GM21723 (cell line): ENCODE results near the gene LHPP.
"Not testable (repeated sequence)": the region's sequence is repeated elsewhere in the genome, so short reads cannot be mapped to it uniquely, and the experiment has no call there.

Experiments used
- ATAC-seq: cut with Tn5 transposase; IDR thresholded peaks from one replicate; pipeline ENCODE4 v1.9.1; 2021; ENCODE audit warnings: mild to moderate bottlenecking, moderate library complexity; ENCODE audit not compliant: unreplicated experiment

The LHPP gene

DNA sequence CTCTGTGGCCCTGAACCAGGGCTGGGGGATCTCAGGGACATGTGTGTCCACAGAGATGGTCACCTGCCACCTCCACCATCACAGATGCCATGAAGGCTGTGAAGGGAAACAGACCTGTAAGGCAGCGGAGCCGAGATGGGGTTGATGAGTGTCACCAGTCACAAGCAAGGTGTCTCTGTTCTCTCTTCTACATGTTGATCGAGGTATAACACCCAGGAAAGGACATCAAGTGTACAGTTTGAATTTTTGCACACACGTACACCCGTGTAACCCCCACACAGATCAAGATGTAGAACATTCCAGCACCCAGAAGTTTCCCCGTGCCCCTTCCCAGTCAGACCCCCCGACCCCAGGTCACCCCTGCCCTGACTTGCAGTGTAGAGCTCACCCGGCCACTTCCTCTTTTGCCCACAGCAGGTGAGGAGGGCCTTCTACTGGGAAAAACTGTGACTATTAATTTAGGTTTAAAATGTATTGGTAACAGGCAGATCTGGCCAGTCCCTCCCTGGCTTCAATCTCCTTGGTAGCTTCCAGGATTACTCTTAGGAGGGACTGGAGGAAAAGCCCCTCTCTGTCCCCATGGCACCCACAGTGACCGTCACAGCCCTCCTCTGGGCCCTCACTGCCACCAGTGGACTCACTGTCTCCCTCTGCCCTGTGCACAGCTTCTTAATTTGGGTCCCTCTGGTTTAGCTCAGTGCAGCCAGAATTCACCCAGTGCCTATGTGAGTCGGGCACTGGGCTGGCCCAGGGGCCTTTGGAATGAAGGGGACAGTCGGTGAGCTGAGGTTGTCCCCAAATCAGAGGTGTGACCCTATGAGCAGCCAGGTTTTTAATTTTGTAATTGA lies 108.2 kb downstream of the LHPP start:
- ATAC-seq, result no peak

DNA sequence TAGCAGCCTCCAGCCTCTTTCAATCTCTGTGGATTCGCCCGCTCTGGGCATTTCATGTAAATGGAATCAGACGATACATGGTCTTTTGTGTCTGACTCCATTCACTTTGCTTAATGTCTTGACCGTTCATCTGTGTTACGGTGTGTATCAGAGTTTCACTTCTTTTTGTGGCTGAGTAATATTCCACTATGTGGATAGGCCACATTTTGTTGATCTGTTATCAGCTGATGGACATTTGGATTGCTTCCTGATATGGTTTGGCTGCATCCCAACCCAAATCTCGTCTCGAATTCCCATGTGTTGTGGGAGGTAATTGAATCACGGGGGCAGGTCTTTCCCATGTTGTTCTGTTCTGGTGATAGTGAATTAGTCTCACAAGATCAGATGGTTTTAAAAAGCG lies 109.0 kb downstream of the LHPP start:
- no peak for ATAC-seq

DNA sequence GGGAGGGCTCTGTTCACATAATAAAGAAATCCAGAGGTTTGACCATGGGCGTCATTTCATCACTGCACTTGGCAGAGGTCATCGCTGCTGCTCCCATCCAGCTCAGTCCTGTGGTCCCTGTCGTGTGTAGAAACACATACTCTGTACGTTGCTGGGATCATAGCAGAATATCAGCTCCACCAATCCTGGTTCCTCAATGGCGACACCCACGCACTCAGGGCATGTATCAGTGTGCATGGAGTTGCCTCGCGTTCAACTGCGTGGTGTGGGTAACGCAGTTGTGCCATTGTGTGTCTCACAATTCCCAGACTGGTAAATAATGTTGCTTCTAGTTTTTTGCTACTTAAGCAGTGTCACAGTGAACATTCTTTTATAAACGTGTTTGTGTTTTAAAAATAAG lies 111.1 kb downstream of the LHPP start:
- ATAC-seq, result no peak

DNA sequence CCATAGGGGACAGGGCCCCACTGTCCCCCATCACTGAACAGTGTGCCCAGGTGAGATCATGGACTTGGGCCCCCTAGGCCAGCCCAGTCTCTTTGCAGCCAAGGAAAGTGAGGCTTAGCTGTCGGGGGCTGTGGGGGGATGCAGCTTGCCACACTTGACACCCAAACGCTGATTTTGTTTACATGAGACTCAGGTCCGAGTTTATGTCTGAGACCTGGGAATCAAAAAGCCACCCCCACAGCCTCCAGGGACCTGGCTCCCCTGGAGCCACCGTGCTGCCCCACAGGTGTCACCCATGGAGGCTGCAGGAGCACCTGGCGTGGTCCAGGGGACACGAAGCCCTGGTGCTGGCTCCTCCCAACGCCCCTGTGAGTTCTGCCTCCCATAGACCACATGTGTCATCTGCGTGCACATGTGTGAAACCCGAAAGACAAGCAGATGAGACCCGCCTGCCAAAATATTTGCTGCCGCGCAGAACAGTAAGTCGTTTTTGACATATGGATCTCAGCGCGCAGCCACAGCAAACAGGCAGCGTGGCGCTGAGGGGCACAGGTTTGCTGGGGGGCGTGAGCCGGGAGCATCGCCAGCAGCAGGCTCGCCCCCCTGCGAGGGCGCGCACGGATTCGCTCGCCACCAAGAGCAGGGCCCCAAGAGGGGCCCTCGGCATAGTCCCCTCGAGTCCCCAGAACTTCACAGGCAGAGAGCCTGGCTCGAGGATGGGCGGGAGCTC lies 112.3 kb downstream of the LHPP start:
- ATAC-seq, result no peak

DNA sequence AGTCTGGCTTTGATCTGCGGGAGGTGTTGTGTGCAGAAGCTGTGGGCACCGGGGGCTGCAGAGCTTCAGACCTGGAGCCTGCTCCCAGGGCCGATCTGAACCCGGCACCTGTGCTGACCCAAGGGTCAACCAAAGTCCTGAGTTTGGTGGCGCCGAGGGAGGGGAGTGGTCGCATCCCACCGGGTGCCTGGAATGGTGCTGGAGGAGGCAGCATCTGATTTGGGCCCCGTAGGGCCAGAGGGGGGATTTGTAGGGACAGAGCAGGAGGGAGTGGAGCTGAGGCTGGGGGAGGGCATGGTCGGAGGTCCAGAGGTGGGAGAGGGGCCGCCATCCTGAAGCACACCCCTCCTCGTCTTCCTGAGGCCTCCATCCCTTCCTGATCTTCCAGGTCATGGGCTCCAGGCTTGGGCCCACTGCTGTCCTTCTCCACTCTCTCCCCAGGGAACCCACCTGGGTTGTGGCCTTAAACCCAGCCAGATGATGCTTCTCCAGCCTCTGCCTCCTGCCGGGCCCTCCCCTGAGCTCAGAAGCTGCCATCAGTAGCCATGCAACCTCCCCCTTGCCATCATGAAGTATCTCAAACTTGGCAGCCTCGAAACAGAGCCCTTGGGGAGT lies 112.9 kb downstream of the LHPP start:
- ATAC-seq, result no peak

DNA sequence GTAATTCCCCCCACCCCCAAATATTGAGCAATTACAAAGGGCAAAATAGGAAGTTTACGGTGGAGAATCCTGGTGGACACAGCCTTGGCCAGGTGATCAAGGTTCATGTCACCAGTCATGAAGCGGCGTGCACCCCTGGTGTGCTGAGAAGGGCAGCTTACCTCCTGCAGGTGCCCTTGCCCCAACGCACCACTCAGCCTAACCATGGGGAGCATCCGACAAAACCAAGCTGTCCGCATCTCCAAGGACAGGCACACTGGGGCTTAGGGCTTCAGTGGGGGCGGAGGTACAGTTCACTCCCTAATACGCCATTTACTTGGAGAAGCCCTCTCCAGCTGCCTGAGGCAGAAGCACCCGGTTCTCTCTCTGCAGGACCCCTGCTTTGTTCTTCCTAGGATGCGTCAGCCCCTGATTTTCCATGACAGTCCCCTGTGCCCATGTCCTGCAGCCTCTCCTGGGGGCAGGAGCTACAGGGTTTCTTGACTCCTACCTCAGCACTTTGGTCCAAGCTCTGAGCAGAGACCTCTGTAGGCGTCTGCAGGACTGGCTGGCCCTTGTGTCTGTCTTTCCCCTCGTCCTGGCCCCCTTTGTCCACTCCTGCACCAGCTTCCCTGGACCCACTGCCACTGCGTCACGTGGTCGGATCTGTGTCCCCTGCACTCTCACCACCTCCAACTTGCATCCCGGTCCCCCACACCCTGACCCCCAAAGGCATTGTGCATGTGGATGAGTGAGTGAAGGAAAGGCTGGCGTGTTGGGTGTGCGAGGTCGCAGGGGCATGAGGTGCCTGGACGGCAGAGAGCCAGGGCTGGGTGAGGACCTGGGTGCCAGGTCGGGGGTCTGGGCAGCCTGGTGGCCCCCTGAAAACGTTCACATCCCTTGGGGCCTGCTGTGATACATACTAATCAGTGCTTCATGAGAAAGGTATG lies 113.7 kb downstream of the LHPP start:
- no peak for ATAC-seq

DNA sequence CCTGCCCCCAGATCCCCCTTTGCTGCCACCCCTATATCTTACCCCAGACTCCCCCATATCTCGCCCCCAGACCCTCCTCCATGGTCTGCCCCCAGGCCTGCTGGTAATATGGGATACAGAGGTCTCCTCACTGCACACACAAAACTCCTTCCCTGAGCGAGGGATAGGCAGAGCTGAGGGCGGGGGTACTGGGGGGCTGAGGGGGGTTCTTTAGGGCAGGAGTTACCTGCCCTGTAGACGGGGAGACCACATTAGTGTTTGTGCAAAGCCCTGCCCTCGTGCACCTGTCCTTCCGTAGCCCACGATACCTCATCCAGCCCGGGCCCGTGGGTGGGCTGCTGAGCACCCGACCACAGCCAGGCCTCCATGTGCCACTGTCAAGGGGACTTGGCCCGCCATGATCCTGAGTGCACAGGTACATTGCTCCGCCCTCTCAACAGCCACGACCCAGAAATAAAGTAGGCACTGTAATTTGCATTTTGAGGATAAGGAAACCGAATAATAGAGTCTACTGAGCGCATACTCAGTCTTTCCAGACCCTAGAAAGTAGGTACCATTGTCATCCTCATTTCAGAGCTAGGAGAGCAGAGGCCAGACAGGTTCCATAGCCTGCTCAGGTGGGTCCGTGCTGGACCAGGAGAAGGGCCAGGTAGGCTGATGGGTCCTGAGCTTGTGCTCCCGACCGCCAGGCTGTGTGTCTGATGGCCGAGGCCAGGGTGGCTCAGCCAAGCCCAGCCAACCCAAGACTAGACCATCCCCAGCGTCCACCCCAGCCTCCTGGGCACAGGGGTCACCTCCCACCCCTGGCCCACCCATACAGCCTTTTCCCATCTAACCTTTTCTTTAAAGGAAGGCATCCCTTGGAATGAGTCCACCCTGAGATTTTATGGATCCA lies 115.2 kb downstream of the LHPP start:
- no peak for ATAC-seq

DNA sequence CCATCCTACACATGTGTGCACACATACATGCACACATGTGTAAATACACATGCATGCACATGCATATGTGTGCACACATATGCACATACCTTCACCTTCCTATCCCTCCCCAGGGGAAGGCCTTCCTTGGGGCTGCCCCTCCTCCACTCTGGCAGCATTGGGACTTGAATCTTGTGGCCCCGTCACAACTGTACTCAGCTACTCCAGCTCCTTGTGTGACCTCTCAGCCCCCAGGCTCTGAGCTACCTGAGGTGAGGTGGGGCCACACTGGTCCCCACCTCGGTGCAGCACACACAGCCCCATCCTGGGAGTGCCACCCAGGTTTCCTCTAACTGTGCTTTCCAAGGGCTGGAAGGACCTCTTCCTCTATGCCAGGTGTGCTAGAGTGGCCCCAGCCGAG lies 116.0 kb downstream of the LHPP start:
- no peak for ATAC-seq

DNA sequence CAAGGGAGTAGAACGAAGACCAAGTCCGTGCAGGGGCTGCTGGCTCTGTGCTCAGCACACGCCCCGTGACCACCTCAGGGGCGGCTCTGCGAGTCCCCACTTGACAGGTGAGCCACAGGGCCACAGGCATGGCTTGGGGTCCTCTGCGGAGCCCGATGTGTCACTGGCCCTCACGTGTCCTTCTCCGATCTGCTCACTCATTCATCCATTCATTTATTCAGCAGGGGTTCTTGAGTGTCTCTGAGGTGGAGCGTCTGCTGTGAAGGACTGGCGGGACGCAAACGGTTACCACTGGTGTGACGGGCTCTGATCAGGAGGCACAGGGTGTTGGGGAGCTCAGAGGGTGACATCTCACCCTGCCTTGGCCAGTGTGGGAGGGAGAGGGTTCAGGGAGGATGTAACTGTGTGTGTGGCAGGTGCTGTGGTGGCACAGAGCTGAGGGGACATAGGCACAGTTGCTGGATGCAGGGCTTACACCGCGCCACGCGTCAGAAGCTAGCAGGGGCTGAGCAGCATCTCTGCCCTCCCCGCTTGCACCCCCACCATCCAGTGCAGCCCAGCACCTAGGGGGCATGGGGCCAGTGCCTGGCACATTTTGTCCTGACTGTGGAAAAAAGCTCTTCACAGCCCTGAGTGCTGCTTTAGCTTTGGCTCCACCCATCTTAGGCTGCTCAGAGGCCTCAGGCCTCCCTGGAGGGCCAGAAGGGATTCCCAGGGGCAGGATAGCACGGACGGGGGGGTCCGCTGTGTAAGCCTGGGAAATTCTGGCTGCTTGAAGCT lies 116.8 kb downstream of the LHPP start:
- ATAC-seq, result no peak

DNA sequence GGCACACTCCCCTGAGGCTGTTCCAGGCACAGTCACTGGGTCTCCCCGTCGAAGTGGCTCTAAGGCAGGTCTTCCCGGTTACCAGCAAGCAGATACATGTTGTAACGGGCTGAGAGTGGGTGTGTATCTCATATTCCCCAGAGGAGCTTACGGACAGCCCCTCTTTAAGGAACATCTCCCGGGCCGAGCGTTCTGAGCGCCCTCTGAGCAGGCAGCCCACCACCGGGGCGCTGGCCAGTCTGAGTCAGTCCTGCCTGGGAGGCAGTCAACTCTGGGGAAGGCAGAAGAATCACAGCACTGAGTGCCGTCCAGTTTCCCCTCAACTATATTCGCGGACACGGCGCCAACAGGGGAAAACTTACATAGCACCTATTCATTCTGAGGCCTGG lies 117.4 kb downstream of the LHPP start:
- ATAC-seq, result no peak

DNA sequence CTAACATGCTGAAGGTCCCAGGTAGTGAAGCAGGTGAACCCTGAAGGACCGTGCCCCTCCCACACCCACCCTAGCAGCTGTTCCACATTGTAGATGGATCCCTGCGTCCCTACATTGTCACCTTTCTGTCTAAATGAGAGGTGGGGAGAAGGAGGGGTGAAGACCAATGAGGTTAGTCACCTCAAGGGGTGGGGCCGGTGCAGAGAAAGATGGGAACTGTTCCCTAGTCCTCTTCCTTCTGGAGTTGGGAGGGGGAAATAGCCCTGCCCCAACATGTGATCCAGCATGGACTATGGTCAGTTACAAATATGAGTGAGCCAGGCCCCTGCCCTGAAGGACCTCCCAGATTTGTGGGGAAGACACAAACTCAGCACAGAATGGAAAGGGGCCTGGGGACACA lies 124.5 kb downstream of the LHPP start:
- no peak for ATAC-seq

DNA sequence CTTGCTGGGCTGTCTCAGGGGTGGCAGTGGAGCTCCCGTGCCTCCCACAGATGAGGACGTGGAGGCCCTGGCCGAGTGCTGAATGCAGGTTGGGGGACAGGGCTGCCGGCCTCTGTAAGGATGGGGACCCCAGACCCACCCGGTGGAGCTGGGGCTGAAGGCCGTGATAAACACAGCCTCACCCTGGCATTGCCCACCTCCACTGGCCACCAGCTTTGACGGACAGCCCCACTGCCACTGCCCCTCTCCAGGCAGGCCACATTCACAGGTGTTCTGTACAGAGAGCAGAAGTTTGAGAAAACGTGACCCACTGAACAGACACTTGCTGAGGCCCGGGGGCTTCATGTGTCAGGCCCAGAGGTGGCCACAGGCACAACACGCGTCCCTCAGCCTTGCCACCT lies 126.2 kb downstream of the LHPP start:
- ATAC-seq, result no peak

DNA sequence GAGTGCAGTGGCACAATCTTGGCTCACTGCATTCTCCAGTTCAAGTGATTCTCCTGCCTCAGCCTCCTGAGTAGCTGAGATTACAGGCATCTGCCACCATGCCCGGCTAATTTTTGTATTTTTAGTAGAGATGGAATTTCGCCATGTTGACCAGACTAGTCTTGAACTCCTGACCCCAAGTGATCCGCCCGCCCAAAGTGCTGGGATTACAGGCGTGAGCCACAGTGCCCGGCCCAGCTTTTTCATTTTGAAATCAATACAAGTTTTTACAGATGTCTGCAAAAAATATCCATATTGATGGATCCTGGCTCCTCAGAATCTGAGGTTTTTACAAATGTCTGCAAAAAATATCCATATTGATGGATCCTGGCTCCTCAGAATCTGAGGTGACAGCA lies 126.7 kb downstream of the LHPP start:
- ATAC-seq, result not testable (repeated sequence)

DNA sequence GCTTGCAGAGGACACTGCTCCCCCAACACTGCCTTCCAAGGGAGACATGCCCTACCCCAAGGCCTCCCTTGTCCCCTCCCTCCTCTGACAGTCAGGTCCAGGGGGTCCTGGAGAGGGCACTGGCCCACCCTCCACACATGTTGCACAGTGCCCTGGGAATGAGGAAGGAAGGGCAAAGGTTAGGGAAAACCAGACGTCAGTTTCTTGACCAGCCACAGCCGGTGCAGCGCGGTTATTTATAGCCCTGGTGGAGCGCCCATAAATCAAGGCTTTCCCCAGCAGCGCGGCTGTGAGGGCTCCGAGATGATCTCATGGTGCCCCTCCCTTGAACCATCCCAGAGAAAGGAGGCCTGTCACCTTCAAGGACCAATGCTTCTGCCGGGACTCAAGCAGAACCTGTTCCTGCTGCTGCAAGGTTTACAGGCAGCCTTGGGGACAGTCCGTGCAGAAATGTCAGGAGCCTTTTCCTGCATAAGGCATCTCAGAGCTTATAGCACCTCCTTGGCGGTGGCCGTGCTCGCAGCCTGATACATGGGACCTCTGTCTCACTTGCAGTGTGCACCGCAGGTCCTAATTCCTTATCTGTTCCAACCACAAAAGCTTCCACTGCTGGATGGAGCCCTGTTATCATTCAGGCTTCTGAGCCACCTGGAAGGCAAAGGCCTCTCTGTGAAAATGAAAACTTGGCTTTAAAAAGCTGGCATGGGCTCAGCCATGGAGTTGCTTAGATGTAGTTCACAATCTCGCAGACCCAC lies 127.3 kb downstream of the LHPP start:
- no peak for ATAC-seq

DNA sequence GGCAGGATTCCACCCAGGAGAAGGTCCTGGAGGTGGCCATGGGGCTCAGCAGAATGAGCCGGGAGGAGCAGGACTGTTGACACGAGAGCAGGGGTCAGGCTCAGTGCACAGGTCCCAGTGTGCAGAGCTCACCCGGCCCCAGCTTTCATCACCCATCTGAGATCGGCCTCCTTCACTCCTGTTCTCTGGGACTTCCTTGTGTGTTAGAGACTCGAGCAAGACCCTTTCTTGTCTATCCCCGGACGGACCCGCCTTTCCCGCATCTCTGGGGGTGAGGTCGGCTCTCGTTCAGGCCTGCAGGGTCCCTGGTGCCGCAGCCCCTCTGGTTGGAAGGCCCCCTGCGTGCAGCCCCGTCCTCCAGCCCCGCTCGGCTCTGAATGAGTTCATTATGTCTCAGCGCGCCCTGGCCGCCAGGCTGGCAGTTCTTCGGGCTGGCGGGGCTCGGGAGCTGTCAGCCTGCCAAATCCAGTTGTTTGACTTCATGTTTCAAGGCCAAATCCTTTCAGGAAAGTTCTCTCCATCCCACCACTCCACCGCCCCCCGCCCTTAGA lies 127.9 kb downstream of the LHPP start:
- ATAC-seq, result no peak

DNA sequence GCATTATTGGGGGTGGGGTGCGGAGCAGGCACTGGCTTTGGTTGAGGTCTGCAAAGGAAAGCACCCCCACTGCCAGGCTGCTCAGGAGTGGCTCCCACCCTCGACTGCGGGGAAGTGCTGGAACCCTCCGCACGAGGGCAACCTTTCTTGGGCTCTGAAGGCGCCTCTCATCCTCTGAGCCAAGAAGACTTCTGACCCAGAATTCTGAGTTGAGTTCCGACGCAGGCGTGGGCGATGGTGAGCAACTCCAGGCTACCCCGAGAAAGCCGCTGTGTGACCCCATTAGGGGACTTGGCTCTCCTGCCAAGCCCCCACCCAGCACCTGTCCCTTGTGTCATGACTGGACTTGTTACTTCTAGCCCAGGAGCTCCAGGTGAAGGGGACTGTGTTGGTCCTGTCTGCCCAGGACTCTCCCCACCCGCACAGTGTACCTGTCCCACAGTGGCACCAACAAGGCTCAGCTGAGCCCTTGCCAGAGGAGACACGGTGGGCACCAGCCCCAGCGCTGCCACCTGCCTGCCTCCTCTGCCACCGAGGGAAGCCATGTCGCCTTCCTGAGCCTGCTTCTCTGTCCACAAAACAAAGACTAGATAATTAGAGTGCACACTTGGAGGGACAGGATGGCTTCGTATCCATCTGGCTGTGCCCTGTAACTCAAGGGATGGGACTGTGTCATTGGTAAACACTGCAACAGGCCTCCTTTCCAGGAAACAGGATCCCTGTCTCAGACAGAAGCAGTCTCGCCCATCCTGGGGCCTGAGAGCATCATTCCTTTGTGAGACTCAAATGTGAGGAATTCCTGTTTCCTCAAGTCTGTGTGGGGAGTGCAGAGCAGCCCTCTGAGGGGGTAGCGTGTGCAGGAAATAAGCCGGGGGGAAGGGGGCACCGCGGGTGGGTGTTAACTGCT lies 128.8 kb downstream of the LHPP start:
- ATAC-seq, result no peak

DNA sequence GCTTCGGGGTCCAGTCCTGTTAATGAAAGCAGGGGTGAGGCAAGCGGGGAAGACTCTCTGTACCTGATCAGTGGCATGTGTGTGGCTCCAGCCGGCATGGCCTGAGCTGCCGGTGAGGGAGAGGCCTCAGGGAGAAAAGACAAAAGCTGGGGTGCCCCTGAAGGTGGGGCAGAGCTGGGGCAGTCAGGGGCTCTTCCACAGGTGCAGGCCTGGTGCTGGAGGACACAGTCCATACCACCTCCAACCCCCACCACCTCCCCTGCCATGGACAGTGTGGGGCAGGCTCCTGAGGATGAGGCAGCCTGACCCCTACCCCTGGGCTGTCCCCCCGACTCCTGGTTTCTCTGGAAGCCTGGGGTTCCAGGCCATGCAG lies 129.5 kb downstream of the LHPP start:
- no peak for ATAC-seq
